SKM-1 treated with dmso at 0.1 percent for 144 hours (cell line): ENCODE results near the gene SIRPD.
"Not testable (repeated sequence)": the region's sequence is repeated elsewhere in the genome, so short reads cannot be mapped to it uniquely, and the experiment has no call there.

Experiments used
- DNase-seq: peaks from one replicate; lab custom pipeline; 2025; ENCODE audit not compliant: unreplicated experiment; lab: John Stamatoyannopoulos, UW

Gene SIRPD

GRCh38 chr20:1557605-1558004, at the start of gene SIRPD:
Gene SIRPD (minus strand): TSS chr20:1557705. CDS start chr20:1557653, 52 bp downstream.
- no peak for DNase-seq

DNA sequence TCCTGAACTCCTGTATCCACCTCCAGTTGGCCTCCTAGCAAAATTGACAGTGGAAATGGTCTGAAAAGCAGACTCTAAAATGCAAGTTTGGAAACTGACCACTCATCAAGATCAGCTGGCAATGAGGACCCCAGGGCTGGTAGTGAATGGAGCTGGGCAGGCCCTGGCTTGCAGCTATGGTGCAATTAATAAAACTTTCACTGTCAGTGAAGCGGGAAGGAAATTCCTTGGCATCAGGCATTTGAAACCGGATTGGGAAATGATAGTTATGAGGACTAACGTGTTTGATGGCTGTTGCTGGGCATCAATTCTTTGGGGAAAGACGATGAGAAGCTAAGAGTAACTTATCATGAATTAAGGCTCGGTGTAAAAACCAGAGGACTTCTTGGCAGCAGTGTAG, 43.2 kb upstream of the SIRPD start:
- no peak for DNase-seq

DNA sequence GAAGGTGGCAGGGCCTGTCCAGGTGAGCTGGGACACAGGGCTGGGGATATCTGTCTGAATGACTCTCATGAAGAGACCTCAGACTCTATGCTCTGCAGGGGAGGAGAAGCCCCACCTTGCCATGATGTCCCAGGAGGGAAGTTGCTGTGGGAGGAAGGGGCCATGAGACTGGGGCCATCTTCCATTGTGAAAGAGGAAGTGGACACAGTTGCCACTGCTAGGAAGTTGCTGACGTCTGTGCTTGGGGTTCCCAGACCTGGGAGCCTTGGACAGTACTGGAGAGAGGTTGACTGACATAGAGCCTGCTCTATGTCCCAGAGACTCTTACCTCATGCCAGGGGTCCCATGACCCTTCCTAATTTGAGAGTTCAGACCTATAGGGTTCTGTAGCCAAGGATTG, 37.8 kb upstream of the SIRPD start:
- no peak for DNase-seq

DNA sequence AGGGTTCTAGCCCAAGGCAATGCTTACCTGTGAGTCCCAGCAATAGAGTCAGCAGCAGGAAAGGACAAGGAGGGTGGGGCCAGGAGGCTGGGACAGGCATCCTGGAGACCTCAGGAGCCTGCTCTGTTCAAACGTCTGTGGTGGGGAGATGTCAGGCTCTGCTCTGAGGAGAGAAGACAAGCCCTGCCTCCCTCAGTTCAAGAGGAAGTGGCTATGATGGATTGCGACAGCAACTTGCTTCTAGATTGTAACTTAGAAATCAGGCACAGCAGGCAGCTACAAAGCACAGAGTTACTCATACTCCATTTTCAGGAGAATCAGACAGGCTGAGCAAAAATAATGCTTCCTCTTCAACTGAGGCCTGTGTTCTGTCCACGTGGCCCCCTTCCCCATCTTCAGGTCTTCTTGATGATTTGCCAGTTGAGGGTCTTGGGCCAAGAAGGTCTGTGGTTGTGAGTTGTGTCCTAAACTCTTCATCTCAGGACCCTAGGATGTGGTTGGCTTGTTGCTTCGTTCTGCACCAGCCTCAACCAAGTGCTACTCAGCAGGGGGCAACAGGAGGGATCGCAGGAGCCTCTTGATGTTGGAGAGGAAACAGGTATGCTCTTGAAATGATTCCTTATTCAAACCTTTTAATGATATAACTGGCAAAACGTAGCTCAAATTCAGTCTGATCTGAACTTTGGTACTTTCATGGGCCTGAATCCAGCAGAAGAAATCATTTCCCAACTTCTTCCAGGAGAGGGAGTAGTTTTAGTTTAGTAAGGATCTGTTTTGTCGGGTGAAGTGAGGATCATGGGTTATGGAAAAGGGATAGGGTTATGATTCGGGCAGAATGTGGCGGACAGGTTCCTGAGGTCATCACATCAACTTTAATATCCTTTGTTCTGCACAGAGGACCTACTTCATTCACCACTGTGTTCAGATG, 31.3 kb upstream of the SIRPD start:
- DNase-seq: no peak

- DNase-seq: no peak
Measured at GRCh38 chr20:1587781-1588532, 30.5 kb upstream of the SIRPD start.

DNA sequence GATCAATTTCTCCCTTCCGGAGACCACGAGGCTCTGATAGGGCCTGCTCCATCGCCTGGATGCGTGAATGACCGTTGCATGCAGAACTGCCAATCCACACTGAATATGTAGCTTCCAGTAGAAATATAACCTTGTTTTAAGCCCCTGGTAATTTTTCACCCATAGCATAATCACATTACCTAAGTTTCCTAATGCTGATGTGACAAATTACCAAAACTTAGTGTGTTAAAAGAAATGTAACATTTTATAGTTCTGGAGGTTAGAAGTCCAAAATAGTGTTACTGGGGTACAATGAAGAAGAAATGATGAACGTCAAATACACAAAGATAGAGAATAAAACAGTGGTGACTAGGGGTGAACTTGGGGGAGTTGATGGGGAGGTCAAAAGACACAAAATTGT, 22.0 kb upstream of the SIRPD start:
- DNase-seq: no peak

GRCh38 chr20:1577906-1578305, 20.4 kb upstream of the SIRPD start:
- DNase-seq: no peak

- not testable (repeated sequence) for DNase-seq
Measured at GRCh38 chr20:1577313-1577712, 19.8 kb upstream of the SIRPD start.

DNA sequence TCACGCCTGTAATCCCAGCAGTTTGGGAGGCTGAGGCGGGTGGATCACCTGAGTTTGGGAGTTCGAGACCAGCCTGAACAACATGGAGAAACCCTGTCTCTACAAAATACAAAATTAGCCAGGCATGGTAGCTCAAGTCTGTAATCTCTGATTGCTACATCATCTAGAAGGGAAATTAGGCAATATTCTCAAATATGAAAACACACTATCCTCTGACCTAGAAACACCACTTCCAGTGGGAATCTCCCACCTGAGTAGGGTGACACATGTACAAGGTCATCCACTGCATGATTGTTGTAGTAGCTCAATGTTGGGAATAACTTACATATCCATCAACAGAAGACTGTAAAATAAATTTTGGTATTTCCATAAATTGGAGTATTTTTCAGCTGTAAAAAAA, 19.1 kb upstream of the SIRPD start:
- no peak for DNase-seq

DNA sequence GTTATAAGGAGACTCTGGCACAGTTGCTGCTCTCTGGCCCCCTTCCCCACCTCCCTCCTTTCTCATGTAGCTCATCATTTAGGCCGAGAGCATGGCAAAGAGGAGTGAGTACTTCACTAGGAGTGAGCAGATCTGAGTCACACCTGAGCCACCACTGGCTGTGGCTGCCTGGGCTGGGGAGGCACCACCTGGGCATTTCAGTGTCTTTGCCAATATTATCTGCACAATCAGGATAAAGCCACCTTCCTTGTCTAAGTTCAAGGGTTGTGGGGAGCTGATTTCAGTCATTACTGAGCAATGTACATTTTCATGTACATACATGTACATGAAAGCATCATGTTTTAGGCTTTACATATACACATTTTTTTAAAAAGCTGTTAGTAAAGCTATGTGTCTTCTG, 18.5 kb upstream of the SIRPD start:
- DNase-seq: not testable (repeated sequence)

DNA sequence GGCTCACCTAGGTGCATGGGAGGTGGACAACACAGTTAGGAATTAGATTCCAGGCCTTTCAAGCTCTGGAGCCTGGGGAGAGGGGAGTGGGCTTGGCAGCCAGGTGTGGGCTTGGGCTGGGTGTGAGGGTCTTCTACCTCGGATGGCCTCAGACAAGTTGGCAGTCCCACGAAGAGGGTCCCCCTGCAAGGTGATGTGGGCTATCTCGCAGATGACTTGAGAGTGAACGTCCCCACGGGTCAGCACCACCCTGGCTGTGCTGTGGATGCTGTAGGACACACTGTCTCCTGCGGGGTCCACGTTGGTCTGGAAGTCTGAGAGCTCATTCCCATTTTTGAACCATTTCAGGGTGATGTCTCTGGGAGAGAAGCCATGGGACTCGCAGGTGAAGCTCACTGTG, 14.1 kb upstream of the SIRPD start:
- not testable (repeated sequence) for DNase-seq

GRCh38 chr20:1569415-1569881, 11.9 kb upstream of the SIRPD start:
- DNase-seq: peak; percentile 33

- no peak for DNase-seq
Measured at GRCh38 chr20:1568163-1568490, 10.6 kb upstream of the SIRPD start.

- no peak for DNase-seq
Measured at GRCh38 chr20:1567392-1568162, 10.1 kb upstream of the SIRPD start.

DNA sequence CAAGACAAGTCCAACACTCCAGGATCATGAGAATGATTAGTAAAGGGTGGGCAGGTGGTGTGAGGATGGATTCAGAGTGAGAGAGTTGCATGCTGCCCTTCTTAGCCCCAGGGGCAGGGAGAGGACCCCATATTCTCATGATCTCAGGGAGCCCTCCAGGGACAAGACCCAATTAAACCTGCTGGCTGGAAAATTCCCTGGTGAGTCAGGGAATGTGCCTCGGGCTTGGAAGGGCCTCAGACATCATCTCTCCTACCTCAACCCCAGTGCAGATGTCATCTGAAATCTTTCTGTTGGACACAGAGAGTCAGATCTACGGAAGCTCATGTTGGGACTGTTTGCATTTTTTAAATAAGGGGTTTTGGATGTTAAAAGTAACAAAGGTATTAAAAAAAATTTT, 9.2 kb upstream of the SIRPD start:
- no peak for DNase-seq

GRCh38 chr20:1565461-1565860, 8.0 kb upstream of the SIRPD start:
- no peak for DNase-seq

DNA sequence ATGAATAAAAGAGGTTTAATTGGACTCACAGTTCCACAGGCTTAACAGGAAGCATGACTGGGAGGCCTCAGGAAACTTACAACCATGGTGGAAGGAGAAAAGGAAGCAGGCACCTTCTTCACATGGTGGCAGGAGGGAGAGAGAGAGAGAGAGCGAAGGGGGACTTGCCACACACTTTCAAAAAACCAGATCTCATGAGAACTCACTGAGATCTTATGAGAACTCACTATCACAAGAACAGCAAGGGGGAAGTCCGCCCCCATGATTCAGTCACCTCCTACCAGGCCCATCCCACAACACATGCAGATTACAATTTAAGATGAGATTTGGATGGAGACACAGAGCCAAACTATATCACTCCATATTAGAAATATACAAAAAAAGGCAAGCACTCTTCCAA, 6.1 kb upstream of the SIRPD start:
- DNase-seq: no peak

DNA sequence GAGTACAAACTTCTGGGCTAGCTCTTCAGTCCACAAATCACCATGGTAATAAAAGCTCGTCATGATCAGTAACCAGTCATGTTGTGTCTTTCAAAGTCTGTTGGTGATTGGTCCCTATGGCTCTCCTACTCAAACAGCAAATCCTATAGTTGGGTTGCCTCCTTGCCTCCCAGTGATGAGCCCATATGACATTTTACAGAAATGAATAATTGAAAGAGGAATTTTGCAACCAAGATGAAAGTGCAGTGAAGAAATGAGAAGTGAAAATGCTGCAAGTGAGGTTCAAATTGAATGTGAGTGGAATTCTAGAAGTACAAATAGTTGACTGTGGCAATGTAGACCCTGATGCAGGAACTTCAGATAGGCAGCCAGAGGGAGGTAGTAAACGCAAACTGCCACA, 5.1 kb upstream of the SIRPD start:
- no peak for DNase-seq

GRCh38 chr20:1561350-1561749, 3.8 kb upstream of the SIRPD start:
- no peak for DNase-seq

- no peak for DNase-seq
Measured at GRCh38 chr20:1555952-1556351, 1.6 kb downstream of the SIRPD start.

- no peak for DNase-seq
Measured at GRCh38 chr20:1539816-1540419, 17.6 kb downstream of the SIRPD start.
